Left colon (tissue), 2 donors: Measurements from ENCODE around the gene ASCL2. TPM values are rescaled to one million over a fixed set of nuclear protein-coding genes. Genes with fewer than 3 reads are reported as not detected.
"Not testable (repeated sequence)": the region's sequence is repeated elsewhere in the genome, so short reads cannot be mapped to it uniquely, and the experiment has no call there.

Experiments used
- ATAC-seq: fragments of 200-7000 bp; cut with Tn5 transposase; one replicate; pipeline ENCODE4 v1.9.1; 2020; ENCODE audit warnings: mild to moderate bottlenecking, moderate library complexity
- DNase-seq, 2 donors: peaks; one replicate each; pipeline ENCODE4 v3.0.0-alpha.2; 2020
- intact Hi-C, 2 donors: fragments of 100-400 bp; cut with DNase I in 1 of 2; cut with micrococcal nuclease in 1 of 2; formaldehyde crosslinking; loops; one replicate each; pipeline versions ENCODE4 v1.11.2 to v1.14.0; 2022; cut with DNase I, micrococcal nuclease
- total RNA-seq, 2 donors: library from RNA; stranded (reverse); fragmentation: NEBNext Ultra II Directional; extraction: Animal tissue kit (Norgen Biotek cat#: 25700); gene quantifications; one replicate each; pipeline ENCODE4 v1.2.1, GENCODE V29; 2021
- donor health status: DM: no; HTN: no; CAD: no.
- donor health status: DM: yes; HTN: yes; CAD: no.

The ASCL2 gene
- total RNA-seq, 2 donors from 2014 or later = 6.3 to 10.4 TPM

DNA sequence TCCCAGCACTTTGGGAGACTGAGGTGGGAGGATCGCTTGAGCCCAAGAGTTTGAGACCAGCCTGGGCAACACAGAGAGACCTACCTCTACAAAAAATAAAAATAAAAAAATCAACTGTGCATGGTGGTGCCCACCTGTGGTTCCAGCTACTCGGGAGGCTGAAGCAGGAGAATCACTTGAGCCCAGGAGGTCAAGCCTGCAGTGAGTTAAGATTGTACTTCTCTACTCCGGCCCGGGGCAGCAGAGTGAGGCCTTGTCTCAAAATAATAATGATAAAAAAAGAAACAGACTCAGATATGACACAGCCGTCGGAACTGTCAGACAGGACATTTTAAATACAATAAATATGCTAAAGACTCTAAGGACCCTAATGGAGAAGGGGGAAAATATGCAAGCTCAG is 18.4 kb downstream of the ASCL2 start:
- intact Hi-C loops = no loop called here
- DNase-seq = no peak
- ATAC-seq = no peak

- DNase-seq = no peak
- intact Hi-C loops = no loop called here
- ATAC-seq = no peak
These were observed 19.2 kb downstream of the ASCL2 start for GRCh38 chr11:2251138-2251537.

DNA sequence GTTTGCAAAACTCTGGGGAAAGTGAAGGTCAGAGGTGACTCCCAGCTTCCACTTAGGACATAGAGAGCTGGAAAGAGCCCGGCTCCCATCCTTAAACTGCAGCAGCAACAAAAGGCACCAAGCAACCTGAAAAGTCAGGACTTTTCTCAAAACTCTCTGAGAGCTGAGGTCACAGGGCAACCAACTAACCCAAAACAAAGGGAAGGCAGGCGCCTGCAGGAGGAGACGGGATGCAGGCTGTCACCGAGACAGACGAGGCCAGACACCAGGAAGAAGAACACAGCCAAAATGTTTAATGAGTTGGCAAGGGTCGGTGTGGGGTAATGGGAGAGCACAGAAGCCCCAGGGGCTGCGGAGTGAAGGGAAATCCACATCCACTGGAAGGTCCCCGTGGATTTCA is 19.9 kb downstream of the ASCL2 start:
- no peak for DNase-seq
- no peak for ATAC-seq

GRCh38 chr11:2250041-2250440 is 20.3 kb downstream of the ASCL2 start:
- intact Hi-C loops = no loop called here
- DNase-seq (no peak), ATAC-seq (no peak)

More for the DNA sequence above, 19.9 kb downstream of the ASCL2 start:
- intact Hi-C loops = no loop called here

- intact Hi-C loops = no loop called here
- DNase-seq (no peak), ATAC-seq (no peak)
These were observed 21.0 kb downstream of the ASCL2 start for GRCh38 chr11:2249189-2249916.

GRCh38 chr11:2248762-2249161 is 21.6 kb downstream of the ASCL2 start:
- DNase-seq (no peak), ATAC-seq (no peak)
- intact Hi-C loops = no loop called here

- DNase-seq = no peak
- ATAC-seq = no peak
- intact Hi-C loops = no loop called here
These were observed 22.1 kb downstream of the ASCL2 start for GRCh38 chr11:2248242-2248641.

GRCh38 chr11:2247496-2247895 is 22.9 kb downstream of the ASCL2 start:
- DNase-seq = no peak
- intact Hi-C loops = no loop called here
- ATAC-seq = no peak

DNA sequence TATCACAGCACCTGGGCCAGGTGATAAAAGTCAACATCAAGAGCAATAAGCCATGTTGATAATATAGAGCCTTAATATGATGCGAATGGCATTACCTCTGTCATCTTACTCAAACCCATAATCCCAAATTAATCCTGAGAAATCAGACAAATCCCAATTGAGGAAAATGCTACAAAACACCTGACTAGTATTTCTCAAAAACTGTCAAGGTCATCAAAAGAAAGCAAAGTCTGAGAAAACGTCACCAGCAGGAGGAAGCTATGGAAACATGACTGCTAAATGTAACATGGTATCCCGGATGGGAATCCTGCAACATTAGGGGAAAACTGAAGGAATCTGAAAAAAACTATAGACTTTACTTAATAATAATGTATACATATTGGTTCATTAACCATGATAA is 29.6 kb downstream of the ASCL2 start:
- intact Hi-C loops = no loop called here
- no peak for DNase-seq
- ATAC-seq = no peak

- no peak for DNase-seq
- ATAC-seq = no peak
- intact Hi-C loops = no loop called here
These were observed 32.7 kb downstream of the ASCL2 start for GRCh38 chr11:2237457-2238238.

DNA sequence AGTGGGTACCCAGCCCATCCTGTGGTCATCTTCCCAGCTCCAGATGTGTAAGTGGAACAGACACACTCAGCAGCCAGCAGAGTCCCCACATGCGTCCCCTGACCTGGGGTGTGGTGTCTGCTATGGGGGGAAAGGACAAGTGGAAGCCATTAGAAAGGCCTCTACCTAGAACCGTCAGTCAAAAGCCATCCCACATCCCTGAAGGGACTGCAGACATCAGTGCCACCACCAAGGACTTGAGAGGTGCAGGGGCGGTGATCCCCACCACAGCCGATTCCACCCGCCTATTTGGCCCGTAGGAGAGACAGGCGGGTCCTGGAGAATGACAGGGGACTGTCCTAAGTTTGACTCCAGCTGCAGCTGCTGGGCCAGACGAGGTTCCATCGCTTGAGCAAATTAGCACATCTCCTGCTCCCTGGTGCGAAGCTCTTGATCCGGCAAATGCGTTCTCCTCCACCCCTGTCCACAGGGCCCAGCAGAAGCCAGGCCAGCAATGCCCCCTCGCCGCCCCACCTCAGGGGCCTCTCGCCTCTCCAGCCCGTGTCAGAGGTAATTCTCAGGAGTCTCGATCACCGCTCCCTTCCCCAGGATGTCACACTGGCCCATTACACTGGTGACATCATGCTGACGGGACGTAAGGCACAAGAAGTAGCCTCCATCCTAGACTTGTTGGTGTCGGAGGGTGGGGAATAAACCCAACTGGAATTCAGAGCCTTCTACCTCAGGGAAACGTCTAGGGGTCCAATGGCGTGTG is 33.8 kb downstream of the ASCL2 start:
- ATAC-seq = not testable (repeated sequence)

DNA sequence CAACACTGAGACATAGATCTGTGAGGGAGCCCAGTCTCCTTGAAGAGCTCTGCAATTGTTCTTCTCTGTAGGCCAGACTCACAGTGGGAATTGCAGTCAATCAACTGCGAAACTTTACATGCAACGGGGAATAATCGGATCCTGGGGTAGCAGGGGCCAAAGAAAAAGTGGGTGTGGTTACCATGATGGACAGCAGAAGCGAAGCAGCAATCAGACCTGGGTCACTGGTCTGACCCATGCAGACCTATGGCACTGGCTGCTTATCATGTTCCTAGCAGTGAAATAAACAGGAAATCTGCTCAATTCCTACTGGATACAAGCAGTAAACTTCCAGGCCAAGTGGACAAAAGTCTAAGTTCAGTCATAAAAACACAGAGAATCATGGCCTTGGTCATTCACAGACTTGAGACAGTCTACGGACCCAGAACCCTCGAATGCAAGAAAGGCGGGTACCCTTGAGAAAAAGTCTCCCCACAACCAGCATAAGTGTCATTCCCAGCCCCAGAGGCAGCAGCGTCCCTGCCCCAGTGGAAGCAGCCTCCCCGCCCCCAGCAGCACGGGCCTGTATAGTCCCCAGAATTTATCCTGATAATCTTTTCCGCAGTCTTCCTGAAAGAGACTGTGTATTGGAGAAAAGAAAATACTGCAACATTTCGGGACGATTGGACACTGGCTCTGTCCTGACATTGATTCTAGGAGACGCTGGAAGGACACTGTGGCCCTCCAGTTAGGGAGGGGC is 34.6 kb downstream of the ASCL2 start:
- intact Hi-C loops = no loop called here
- ATAC-seq = no peak
- no peak for DNase-seq

More for the DNA sequence above, 33.8 kb downstream of the ASCL2 start:
- DNase-seq, intact Hi-C loops: not testable (repeated sequence)

GRCh38 chr11:2234963-2235362 is 35.4 kb downstream of the ASCL2 start:
- ATAC-seq (no peak), DNase-seq (no peak)
- intact Hi-C loops = no loop called here

DNA sequence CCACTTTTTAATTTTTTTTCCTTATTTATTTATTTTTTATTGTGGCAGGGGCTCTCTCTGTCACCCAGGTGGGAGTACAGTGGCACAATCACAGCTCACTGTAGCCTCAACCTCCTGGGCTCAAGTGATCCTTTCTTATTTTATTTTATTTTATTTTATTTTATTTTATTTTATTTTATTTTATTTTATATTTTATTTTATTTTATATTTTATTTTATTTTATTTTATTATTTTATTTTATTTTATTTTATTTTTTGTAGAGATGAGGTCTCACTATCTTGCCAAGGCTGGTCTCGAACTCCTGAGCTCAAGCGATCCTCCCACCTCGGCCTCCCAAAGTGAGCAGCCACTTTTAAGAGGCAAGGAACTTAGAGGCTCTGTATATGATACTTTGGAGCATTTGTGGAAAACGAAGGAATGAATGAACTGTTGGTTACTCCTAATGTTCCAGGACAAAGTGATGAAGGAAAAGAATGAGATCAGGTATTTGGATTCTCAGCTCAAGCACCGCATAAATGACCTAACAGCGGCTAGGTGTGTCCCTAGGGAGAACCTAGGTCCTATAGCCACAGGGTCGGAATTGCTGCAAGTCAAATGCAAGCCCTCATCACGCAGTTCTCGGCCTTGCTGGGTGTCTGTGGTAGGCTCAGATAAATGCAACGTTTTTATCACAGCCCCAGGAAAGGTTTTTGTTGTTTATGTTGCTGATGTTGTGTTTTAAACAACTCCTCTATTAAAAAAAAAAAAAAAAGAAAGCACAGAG is 36.5 kb downstream of the ASCL2 start:
- DNase-seq (no peak), ATAC-seq (no peak)
- intact Hi-C loops = no loop called here

- DNase-seq = no peak
- intact Hi-C loops = no loop called here
These were observed 40.6 kb downstream of the ASCL2 start for GRCh38 chr11:2229713-2230297.

DNA sequence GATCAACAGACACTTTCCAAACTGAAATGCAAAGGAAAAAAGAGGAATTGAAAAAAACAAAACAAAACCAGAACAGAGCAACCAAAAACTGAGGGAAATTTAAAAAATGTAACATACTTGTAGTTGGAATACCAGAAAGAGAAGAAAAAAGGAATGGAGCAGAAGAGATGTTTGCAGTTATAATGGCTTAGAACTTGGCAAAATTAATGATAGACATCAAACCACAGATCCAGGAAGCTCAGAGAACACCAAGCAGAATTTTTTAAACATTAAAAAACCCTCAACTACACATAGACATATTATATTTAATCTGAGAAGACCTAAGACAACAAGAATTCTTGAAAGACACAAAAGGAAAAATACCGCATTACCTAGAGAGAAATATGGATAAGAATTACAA is 46.1 kb downstream of the ASCL2 start:
- DNase-seq = no peak
- intact Hi-C loops = no loop called here
- no peak for ATAC-seq

More at GRCh38 chr11:2229713-2230297, 40.6 kb downstream of the ASCL2 start:
- no peak for ATAC-seq

DNA sequence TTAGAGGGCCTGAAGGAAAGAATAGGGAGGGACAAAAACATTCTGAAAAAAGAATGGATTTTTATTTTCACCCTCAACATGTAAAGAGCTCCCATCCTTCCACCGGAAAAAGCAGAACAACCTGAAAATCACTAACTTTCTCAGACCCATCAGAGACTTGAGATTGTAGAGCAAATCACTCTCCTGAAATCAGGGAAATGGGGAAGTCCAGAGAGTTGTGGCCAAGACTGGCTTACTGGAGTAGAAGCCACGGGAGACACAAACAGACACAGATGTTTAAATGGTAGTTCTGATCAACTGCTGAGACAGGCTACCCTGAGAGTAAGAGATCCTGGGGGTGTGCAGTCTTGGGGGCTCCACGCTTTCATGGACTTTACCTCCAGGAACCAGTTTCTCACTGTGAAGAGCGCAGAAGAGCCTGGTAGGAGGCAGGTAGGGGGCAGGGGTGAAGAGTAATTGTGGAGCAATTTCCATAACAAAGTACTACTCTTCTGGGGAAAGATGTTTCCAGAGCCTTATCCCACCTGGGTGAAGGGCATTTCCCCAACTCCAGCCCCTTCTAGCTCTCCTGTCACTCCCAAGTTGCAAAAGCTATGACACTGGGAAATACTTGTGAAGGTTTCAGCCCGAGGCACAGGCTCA is 47.1 kb downstream of the ASCL2 start:
- intact Hi-C loops = no loop called here
- no peak for ATAC-seq
- no peak for DNase-seq
